ENCODE measurements around the gene GSTA1.
"Not testable (repeated sequence)": the region's sequence is repeated elsewhere in the genome, so short reads cannot be mapped to it uniquely, and the experiment has no call there.

The GSTA1 gene

GRCh38 chr6:52803668-52804255 lies at the start of gene GSTA1:
TSS of gene GSTA1 (minus strand) at chr6:52803816. CDS start at chr6:52799267, 4,549 bp downstream.
- H3K79me2 ChIP-seq (ENCODE audit: insufficient read depth, low read depth) = not testable (repeated sequence)

GRCh38 chr6:52849137-52849536 lies 45.5 kb upstream of the GSTA1 start:
- TF ChIP-seq CTCF (conservative IDR thresholded peaks at IDR 0.05; ENCODE audit: low read depth, low read length) = no peak
- H3K4me1 ChIP-seq (ENCODE audit: low read depth, poor library complexity, severe bottlenecking) = no peaks in the 10 kb centered on the region
- no peak overlapping the region for H2AFZ ChIP-seq (ENCODE audit: low read depth)
- H3K4me3 ChIP-seq (IDR thresholded peaks at IDR 0.05; ENCODE audit: insufficient read depth, low read depth, low read length) = no peak overlapping the region
- no peak overlapping the region for H3K4me2 ChIP-seq
- no peaks in the 10 kb centered on the region for H4K20me1 ChIP-seq (ENCODE audit: insufficient read depth)
- 0 out of 2 replicates have a peak, but pooled peaks cover 3% of the 10 kb centered on the region for H3K27me3 ChIP-seq (ENCODE audit: insufficient read depth, low read depth)
- H3K79me2 ChIP-seq (ENCODE audit: insufficient read depth, low read depth) = no peaks in the 10 kb centered on the region
- H3K36me3 ChIP-seq (ENCODE audit: insufficient read depth) = no peaks in the 10 kb centered on the region
- no peak overlapping the region for H3K27ac ChIP-seq
- H3K9ac ChIP-seq = no peak overlapping the region

More at GRCh38 chr6:52803668-52804255, at the start of gene GSTA1:
- H2AFZ ChIP-seq (ENCODE audit: low read depth); H3K4me2 ChIP-seq; H3K36me3 ChIP-seq (ENCODE audit: insufficient read depth); H3K4me1 ChIP-seq (ENCODE audit: low read depth, poor library complexity, severe bottlenecking); H3K4me3 ChIP-seq (IDR thresholded peaks at IDR 0.05; ENCODE audit: insufficient read depth, low read depth, low read length); H3K9ac ChIP-seq; H3K27me3 ChIP-seq (ENCODE audit: insufficient read depth, low read depth); H4K20me1 ChIP-seq (ENCODE audit: insufficient read depth); H3K27ac ChIP-seq: not testable (repeated sequence)

- Histone ChIP-seq H3K9ac (no peak overlapping the region), H3K36me3 (ENCODE audit: insufficient read depth) (no peaks in the 10 kb centered on the region), H3K79me2 (ENCODE audit: insufficient read depth, low read depth) (no peaks in the 10 kb centered on the region), H3K27ac (no peak overlapping the region), H3K4me2 (no peak overlapping the region), H3K4me1 (ENCODE audit: low read depth, poor library complexity, severe bottlenecking) (no peaks in the 10 kb centered on the region), H4K20me1 (ENCODE audit: insufficient read depth) (no peaks in the 10 kb centered on the region), H3K4me3 (IDR thresholded peaks at IDR 0.05; ENCODE audit: insufficient read depth, low read depth, low read length) (no peak overlapping the region), H2AFZ (ENCODE audit: low read depth) (no peak overlapping the region), H3K27me3 (ENCODE audit: insufficient read depth, low read depth) (0 out of 2 replicates have a peak, but pooled peaks cover 3% of the 10 kb centered on the region)
- TF ChIP-seq CTCF (conservative IDR thresholded peaks at IDR 0.05; ENCODE audit: low read depth, low read length) = no peak
Measured at GRCh38 chr6:52846002-52846401, 42.4 kb upstream of the GSTA1 start.

GRCh38 chr6:52843605-52844004 lies 40.0 kb upstream of the GSTA1 start:
- Histone ChIP-seq H2AFZ (ENCODE audit: low read depth) (no peak overlapping the region), H3K79me2 (ENCODE audit: insufficient read depth, low read depth) (no peaks in the 10 kb centered on the region), H3K4me2 (no peak overlapping the region), H3K4me1 (ENCODE audit: low read depth, poor library complexity, severe bottlenecking) (no peaks in the 10 kb centered on the region), H3K9ac (no peak overlapping the region), H3K27ac (no peak overlapping the region), H3K36me3 (ENCODE audit: insufficient read depth) (no peaks in the 10 kb centered on the region), H3K27me3 (ENCODE audit: insufficient read depth, low read depth) (0 out of 2 replicates have a peak, but pooled peaks cover 3% of the 10 kb centered on the region), H4K20me1 (ENCODE audit: insufficient read depth) (no peaks in the 10 kb centered on the region), H3K4me3 (IDR thresholded peaks at IDR 0.05; ENCODE audit: insufficient read depth, low read depth, low read length) (no peak overlapping the region)
- no peak for TF ChIP-seq CTCF (conservative IDR thresholded peaks at IDR 0.05; ENCODE audit: low read depth, low read length)

GRCh38 chr6:52840763-52841585 lies 37.4 kb upstream of the GSTA1 start, which contains the start of gene GSTA5:
TSS of gene GSTA5 (minus strand) at chr6:52840813.
- Histone ChIP-seq H3K27me3 (ENCODE audit: insufficient read depth, low read depth) (0 out of 2 replicates have a peak, but pooled peaks cover 3% of the 10 kb centered on the region), H3K9ac (no peak within 1 kb of the TSS), H2AFZ (ENCODE audit: low read depth) (no peak within 1 kb of the TSS), H3K36me3 (ENCODE audit: insufficient read depth) (no peaks in the 10 kb centered on the region), H3K27ac (no peak within 1 kb of the TSS), H3K79me2 (ENCODE audit: insufficient read depth, low read depth) (no peaks in the 10 kb centered on the region), H4K20me1 (ENCODE audit: insufficient read depth) (no peaks in the 10 kb centered on the region), H3K4me3 (IDR thresholded peaks at IDR 0.05; ENCODE audit: insufficient read depth, low read depth, low read length) (no peak within 1 kb of the TSS), H3K4me1 (ENCODE audit: low read depth, poor library complexity, severe bottlenecking) (no peaks in the 10 kb centered on the region), H3K4me2 (no peak within 1 kb of the TSS)
- no peak for TF ChIP-seq CTCF (conservative IDR thresholded peaks at IDR 0.05; ENCODE audit: low read depth, low read length)

Data from KMS-11 (cell line).